Iris pigment epithelial cell (primary cell): ENCODE data around the gene CRHR1.

Experiments used
- DNase-seq: peaks from one replicate; pipeline ENCODE4 v3.0.0-alpha.2; 2011; ENCODE audit warnings: low read depth

Gene CRHR1

GRCh38 chr17:45759761-45760160 is 24.4 kb upstream of the CRHR1 start:
- peak; percentile 16 for DNase-seq

DNA sequence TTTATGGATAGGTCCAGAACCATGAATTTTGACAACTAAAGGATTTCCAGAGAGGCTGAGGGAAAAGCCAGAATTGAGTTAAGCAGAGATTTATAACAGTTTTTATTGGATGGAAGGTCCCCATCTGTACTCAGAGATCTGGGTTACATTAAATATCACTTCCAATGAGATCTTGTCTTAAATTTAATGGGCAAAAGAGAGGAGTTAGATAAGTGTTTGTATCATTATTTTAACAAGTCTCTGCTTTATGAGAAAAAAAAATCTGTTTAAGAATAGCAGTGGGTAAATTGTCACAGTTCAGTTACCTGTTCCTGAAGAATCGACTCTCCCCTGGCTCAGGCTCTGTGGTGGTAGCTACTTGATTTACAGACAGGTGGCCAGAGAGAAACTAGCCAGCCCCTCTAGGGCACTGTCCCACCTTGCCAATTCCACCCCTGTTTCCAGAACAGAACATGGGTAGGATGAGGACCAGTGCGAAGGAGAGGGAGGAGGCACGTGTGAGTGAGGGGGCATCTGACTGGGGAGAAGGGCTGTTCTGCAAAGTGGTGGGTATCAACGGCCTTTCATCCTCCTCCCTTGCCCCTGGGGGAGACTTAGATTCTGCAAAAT is 22.1 kb upstream of the CRHR1 start:
- no peak for DNase-seq

DNA sequence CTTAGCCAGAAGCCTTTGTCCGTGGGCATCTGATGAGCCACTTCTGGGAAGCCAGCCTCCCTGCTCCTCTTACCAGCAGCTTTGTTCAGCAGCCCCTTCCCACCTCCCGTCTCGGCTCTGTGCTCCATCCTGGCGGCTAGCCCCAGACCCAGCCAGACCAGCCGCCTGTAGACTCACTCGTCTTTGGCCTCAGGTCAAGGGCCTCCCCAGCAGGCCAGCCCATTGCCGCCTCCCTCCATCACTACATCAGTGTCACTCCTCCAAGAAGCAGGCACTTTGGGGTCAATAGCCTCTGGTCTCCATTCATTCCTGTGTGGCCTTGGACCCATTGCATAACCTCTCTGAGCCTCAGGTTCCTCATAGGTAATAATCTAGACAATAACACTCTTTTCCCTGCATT is 20.9 kb upstream of the CRHR1 start:
- DNase-seq: no peak

GRCh38 chr17:45764479-45764878 is 19.6 kb upstream of the CRHR1 start:
- no peak for DNase-seq

DNA sequence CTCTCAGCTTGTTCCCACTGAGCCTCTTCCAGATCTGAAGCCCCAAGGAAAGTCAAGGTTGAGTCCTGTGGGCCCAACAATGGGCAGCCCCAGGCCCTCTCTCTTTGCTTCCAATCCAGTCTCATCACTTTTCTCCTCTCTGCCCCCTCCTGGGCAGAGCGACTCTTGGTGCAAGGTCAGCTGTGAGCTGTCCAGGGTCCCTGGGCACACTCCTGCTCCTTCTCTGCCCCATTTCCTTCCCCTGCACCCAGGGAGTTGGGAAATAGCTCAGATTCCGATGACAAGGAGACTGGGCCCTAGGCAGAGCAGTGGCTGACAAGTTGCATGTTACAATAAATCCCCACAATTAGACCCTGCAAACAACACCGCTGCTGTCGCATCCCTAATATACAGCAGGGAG is 16.1 kb upstream of the CRHR1 start:
- no peak for DNase-seq

DNA sequence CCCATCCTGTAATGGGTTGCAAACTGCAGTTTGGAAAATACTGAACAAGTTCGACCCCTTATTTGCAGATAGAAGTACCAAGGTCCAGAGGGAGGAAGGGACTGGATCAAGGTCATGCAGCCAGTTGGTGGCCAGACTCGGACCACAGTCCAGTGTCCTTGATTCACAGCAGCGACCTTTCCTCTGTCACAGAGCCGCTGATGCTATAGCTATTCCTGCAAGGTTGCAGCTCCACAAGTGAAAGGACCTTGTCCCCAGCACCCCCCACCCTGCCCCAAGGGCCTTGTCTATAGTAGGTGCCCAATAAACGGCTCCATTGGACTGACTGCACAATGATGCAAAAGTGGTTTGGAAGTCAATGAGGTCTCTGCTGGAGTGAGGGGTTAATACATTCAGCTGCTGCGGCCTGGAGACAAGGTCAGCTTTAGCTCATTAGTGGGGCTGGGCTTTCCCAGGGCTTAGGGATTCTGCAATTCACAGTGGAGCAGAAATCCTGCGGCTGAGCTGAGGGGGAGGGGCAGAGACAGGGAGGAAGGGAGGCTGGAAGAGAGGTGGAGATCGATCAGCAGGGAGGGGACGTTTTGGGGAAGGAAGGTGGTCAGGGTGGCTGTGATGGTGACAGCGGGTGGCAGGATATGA is 13.4 kb upstream of the CRHR1 start:
- DNase-seq: no peak

DNA sequence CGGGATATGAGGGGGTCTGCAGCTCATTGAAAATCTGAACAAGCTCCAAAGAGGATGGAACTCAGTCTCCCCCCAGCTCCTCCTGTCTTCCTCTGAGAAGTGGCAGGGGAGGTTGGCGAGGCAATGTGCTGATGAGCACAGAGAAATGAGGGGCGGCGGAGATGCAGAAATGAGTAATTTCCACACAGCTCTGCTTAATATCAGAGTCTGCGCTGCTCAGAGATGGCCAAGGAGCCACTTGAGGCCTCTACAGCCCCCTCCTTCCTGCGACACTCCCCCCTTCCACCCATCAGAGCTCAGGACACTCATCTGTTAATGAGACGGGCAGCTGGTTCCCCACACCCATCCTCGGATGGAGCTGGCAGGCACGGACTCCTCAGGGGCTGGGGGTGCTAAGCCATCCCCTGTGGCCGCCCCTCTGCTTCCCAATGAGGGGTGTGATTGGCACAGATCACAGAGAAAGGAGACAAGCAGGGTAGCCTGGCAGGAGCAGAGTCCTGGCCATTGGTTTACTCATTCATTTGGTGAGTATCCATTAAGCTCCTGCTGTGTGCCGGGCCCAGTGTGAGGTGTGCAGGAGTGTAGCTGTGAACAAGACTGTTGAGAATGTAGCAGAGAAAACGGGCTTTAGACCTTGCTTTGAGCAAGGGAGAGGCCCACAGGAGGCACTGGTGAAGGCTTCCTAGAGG is 12.7 kb upstream of the CRHR1 start:
- no peak for DNase-seq

DNA sequence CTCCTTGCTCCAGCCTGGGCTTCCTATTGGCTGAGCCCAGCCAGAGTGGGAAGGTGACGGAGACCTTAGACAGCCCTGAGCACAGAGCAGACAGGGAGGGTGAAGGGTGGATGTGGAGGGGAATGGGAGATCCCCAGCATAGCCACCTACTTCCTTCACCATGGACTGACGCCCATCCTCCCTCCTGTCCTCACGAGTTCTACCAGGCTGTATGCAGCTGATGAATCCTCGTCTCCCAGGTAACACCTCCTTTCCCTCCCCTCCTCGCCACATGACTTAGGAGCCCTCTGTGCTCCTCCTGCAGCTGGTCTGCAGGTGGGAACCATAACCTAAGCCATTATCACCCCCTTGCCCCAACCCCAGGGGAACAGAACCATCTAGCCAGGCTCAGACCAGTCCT is 9.0 kb upstream of the CRHR1 start:
- DNase-seq: no peak

- no peak for DNase-seq
Measured at GRCh38 chr17:45775576-45776011, 8.5 kb upstream of the CRHR1 start.

GRCh38 chr17:45776896-45777295 is 7.2 kb upstream of the CRHR1 start:
- no peak for DNase-seq

DNA sequence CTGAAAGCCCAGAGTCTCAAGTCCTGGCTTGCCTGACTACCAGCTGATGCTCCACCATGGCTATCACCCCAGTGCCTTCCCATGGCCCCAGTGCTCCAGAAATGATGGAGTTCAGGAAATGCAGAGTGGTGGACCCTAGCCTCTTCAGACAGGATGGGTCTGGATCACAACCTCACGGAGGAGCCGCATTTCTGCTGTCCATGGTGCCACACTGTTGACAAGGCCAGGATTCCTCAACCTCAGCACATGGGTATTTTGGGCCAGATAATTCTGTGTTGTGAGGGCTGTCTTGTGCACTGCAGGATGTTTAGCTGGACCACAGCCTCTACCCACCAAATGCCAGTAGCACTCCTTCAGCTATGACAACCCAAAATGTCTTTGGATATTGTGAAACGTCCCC is 6.7 kb upstream of the CRHR1 start:
- DNase-seq: no peak

DNA sequence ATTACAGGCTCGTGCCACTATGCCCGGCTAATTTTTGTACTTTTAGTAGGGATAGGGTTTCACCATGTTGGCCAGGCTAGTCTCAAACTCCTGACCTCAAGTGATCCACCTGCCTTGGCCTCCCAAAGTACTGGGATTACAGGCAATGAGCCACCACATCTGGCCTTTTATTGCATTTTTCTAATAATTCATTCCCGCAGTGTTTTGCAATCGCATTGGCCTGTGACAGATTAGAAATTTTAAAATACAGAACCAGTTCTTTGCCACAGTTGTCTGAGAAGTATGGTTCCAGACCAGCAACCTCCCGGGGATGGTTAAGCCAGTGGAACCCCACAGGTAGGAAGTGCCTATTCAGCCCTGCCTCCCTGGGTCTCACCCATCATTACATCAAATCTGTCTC is 3.2 kb upstream of the CRHR1 start:
- DNase-seq: no peak

- DNase-seq: peak; percentile 18
Measured at GRCh38 chr17:45782889-45783592, 1.1 kb upstream of the CRHR1 start.

- DNase-seq: no peak
Measured at GRCh38 chr17:45783593-45784292, 377 bp upstream of the CRHR1 start.

- peak; percentile 10 for DNase-seq
Measured at GRCh38 chr17:45784741-45785479, 790 bp downstream of the CRHR1 start.

DNA sequence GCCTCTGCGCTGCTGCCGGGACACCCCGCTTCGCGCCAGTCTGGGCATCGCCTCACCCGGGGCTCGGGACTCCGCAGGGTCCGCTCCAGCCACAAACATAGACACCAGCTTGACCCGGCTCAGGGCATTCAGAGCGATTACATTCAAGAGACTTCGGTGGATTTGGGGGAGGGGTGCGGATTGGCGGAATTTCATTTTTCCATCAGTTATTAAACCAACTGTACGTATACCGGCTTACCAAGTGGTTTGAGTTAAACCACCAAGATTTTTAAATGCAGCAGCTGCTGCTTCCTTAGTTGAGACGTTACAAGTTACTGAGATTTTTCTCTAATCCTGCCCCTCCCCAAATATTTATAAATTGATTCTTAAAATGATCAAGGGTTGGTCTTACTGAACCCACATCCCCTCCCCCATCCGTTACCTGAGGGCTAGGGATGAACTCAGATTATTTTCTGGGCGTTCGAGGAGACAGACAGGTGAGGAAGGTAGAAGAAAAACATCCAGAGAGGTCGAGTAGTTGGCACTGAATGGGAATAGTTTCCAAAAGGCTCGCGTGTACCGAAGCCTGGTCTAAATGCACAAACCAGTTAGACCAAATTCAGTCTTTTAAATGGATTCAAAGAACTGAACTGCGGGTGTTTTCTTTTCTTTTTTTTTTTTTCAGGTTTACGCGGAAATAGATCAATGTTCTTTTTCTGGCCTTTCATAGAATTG is 1.5 kb downstream of the CRHR1 start:
- no peak for DNase-seq

GRCh38 chr17:45786349-45786748 is 2.2 kb downstream of the CRHR1 start:
- DNase-seq: no peak

DNA sequence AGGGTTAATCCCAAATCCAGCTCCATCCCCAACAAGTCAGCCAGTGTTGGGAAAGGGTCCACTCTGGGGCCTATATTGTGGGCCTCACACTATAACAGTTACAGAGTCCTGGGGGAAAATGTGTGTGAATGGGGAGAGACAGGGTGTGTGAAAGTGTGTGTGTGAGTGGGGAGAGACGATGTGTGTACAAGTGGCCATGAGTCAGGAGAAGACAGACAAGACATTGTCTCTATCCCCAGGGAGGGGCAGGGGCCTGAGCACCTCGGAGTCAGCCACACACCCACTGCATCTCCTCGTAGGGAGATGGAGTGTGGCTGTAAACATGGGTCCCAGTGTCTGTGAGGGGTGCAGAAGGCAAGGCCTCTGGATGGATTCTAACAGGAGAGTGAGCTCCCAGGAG is 2.9 kb downstream of the CRHR1 start:
- DNase-seq: no peak

GRCh38 chr17:45787656-45788055 is 3.5 kb downstream of the CRHR1 start:
- DNase-seq: no peak

DNA sequence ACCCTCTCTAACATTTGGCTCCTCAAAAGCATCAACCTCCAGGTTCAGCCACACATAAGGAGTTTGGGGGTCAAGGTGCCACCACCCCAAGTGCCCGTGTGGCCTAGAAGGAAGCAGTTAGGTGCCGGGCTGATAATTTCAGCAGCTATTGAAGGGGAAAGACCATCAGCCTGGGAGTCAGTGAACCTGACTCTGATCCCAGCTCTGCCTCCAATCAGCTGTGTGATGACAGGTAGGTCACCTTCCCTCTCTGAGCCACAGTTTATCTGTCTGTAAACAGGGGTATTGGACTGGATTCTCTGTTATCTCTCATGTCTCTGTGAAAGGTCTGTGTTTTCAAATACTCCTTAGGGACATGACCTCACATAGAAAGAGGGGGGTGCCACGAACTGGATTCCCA is 3.9 kb downstream of the CRHR1 start:
- DNase-seq: no peak

DNA sequence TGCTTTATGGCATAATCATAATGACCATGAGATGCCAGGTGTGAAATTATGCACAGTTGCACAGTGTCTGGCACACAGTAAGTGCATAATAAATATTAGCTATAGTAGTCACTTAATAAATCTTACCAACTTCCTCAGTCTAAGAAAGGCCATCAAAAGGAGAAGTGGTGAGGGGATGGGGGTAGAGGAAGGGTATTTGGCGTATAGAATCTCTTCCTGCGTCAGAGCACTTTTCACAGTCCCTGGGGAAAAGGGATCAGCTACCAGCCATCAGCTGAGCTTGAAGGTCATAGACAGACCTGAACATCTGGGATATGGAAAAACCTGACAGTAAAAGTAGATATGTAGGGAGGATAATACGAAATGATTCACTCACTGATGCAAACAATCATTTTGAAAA is 5.8 kb downstream of the CRHR1 start:
- DNase-seq: no peak
